ENCODE measurements around the gene MACF1. TPM values are rescaled to one million over a fixed set of nuclear protein-coding genes. Genes with fewer than 3 reads are reported as not detected.
A peak's percentile ranks its signal among the peaks of the same experiment; 100 is the strongest.

Gene MACF1
- total RNA-seq, 1 donor = 352 TPM

DNA sequence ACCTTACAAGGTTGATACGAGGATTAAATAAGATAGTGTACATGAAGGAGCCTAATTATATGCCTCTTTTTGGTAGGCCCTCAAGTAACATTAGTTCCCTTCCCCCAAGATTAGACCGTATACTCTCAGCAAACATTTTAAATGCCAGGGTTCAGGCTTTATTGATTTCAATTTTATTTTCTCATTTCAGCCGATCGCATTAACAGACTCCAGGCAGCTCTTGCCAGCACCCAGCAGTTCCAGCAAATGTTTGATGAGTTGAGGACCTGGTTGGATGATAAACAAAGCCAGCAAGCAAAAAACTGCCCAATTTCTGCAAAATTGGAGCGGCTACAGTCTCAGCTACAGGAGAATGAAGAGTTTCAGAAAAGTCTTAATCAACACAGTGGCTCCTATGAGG is 182.5 kb downstream of the MACF1 start:
- no peak for DNase-seq (ENCODE audit: low read depth in 2 of 3, low spot score in 2 of 3)

- no peak for DNase-seq (ENCODE audit: low read depth in 2 of 3, low spot score in 2 of 3)
These were observed 183.0 kb downstream of the MACF1 start for GRCh38 chr1:39387452-39387851.

- no peak for DNase-seq (ENCODE audit: low read depth in 2 of 3, low spot score in 2 of 3)
These were observed 187.5 kb downstream of the MACF1 start for GRCh38 chr1:39391691-39392679.

- DNase-seq (ENCODE audit: low read depth in 2 of 3, low spot score in 2 of 3) = no peak
These were observed 188.5 kb downstream of the MACF1 start for GRCh38 chr1:39392851-39393573.

- no peak for DNase-seq (ENCODE audit: low read depth in 2 of 3, low spot score in 2 of 3)
These were observed 189.2 kb downstream of the MACF1 start for GRCh38 chr1:39393645-39394044.

DNA sequence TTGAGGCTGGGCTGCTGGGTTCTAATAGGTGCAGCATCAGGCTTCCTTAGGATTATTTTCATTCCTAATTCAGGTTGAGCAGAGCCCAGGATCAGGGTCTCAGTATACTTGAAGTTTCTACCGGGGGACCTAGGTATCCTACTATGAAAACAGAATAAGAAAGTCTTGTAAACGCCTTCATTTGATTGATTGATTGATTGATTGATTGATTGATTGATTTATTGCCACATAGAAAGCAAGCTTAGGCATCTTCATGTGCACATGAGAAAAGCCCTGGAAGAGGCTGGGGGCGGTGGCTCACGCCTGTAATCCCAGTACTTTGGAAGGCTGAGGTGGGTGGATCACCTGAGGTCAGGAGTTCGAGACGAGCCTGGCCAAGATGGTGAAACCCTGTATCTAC is 189.6 kb downstream of the MACF1 start:
- DNase-seq (ENCODE audit: low read depth in 2 of 3, low spot score in 2 of 3) = no peak

GRCh38 chr1:39394598-39394997 is 190.1 kb downstream of the MACF1 start:
- no peak for DNase-seq (ENCODE audit: low read depth in 2 of 3, low spot score in 2 of 3)

DNA sequence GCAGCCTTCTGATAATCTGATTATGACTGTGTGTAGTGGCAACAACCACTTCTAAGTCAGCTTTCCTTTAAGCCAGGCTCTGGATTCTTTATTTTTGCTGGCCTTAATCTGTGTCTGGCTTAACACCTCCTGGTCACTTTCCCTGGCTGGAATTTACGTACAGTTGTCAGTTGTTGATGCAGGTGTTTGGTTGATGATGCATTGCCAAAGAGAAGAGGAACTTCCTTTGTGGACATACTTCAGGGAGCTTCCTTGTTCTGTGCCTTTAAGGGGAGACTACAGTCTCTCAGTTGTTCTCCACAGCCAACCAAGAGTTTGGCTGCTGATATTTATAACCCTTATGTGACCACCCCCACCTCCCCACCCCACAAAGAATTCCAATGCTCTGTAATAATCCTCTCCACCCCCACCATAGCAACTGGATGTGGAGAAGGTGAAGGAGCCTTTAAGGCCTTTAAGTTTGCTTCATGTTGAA is 190.9 kb downstream of the MACF1 start:
- peak in 1 of 3 donors; percentile 29 for DNase-seq (ENCODE audit: low read depth in 2 of 3, low spot score in 2 of 3)

DNA sequence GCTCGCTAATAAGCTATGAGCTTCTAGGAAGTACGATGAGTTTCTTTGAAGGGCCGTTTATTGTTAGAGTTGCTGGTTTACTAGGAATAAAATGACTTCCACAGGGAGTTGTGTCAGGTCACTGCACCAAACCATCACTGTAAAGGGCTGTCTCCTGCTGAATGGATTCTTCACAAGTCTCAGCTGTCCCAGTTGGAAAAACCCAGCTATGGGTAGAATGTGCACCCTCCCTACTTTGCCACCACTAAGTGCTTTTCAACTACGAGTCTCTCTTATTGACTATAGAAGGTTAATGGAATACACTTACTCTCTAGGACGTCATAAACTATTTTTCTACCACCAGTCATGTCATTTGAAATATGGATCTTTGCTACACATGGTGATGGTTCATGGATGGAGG is 192.2 kb downstream of the MACF1 start:
- DNase-seq (ENCODE audit: low read depth in 2 of 3, low spot score in 2 of 3) = no peak

- no peak for DNase-seq (ENCODE audit: low read depth in 2 of 3, low spot score in 2 of 3)
These were observed 193.0 kb downstream of the MACF1 start for GRCh38 chr1:39397487-39397886.

DNA sequence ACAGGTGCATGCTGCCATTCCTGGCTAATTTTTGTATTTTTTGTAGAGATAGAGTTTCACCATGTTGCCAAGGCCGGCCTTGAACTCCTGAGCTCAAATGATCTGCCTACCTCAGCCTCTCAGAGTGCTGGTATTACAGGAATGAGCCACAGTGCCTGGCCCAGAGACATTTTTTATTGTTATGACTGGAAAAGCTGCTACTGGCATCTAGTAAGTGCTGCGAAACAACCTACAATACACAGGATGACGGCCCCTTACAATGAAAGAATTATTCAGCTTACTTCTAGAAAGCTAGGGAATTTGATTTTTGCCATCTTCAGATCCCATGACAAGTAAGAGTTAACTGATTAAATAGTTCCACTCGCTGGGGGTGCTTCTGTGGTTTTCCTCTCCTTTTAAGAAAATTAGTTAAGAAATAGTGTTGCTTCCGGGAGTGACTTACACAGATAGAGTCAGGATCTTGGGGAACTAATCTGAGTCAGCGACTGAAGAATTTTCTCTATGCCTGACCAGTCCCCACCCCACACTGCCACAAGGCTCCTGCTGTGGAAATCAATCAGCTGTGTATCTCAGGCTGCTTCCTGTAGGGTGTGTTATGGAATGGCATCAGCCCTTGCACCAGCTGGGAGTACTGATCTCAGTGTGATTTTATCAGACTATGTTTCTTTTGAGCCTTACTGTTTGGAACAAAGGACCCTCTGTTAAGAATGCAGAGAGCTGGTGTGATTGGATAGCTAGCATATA is 194.0 kb downstream of the MACF1 start:
- DNase-seq (ENCODE audit: low read depth in 2 of 3, low spot score in 2 of 3) = peak in 2 of 3 donors; percentile 51 to 52

- no peak for DNase-seq (ENCODE audit: low read depth in 2 of 3, low spot score in 2 of 3)
These were observed 196.6 kb downstream of the MACF1 start for GRCh38 chr1:39401106-39401505.

DNA sequence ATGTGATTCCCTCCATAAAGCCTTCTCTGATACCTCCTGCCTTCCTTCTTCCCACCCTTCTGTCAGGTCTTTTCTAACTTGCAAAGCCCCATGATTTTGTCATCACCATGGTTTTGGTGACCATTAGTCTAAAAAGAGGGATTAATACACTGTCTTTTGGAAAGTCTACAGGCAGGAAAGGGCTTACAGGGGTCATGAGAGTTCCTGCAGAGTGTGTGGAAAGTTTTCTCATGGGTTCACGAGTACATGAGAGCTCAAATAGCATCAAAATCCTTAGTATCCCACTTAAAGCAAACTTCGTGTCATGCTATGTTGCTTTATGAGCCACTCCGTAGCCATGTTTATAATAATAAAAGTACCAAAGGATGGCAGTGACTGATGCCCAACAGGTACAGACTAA is 200.4 kb downstream of the MACF1 start:
- no peak for DNase-seq (ENCODE audit: low read depth in 2 of 3, low spot score in 2 of 3)

DNA sequence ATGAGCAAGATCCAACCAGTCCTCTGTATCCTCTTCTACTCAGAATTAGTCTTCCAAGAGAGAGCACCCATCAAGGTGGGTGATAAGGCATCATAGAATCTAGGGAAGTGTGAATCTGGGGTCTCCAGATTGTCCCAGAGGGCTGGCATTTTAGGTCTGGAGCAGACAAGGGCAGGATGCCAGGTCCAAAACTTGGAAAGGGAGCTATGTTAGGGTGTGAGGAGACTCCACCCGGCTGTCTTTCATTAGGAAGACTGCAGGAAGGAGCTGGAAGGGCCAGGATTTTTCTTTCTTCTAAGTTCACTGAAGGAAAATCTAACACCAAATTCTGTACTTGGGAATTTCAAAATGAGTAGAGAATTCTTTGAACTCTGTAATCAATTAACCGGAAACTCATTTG is 200.9 kb downstream of the MACF1 start:
- DNase-seq (ENCODE audit: low read depth in 2 of 3, low spot score in 2 of 3) = no peak

DNA sequence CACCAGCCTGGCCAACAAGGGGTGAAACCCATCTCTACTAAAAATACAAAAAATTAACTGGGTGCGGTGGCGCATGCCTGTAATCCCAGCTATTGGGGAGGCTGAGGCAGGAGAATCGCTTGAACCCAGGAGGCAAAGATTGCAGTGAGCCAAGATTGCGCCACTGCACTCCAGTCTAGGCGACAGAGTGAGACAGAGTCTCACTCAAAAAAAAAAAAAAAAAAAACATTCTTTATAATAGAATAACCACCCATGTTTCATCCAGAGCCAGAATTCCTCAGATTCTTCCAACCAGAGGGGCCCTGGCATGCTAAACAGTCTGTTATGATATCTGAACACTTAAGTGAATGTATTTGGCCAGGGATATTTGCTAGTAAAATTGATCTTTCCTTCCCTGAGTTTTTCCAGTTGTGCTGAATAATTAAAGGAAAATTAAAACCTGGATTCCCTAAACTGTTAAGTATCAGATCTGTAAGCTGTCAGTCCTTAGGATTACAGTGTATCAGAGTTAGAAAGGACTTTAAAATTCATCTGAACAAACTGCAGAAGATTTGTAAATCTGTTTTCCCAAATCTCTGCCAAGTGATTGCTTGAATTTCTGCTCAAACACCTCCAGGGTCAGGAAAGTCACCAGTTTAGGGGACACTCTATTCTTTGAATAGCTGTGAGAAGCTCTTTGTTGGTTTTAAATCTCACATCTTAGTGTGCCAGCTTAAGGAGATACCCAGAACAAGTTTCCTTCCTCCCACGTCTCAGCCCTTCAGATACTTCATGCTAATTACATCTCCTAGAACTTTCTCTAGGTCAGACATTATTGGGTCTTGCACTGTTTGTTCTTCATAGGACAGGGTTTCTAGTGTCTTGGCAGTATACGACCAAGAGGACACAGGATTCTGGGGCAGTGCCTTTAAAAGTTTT is 202.3 kb downstream of the MACF1 start:
- no peak for DNase-seq (ENCODE audit: low read depth in 2 of 3, low spot score in 2 of 3)

DNA sequence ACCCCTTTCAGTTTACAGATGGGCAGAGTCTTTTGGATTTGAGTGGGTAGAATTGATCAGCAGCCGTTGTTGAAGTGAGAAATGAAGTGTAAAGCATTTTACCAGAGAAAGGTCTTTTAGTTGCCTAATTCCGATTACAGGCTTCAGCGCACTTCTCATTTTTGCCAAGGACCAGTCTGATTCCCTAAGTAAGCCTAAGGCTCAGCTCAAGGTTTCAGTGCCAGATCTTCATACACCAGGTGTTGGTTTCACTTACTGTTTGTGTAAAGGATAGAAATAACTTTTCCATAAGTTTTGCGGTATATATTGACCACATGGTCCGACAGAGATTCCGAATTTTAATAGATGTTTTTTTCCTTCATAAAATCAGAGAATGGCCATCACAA is 203.0 kb downstream of the MACF1 start:
- no peak for DNase-seq (ENCODE audit: low read depth in 2 of 3, low spot score in 2 of 3)

DNA sequence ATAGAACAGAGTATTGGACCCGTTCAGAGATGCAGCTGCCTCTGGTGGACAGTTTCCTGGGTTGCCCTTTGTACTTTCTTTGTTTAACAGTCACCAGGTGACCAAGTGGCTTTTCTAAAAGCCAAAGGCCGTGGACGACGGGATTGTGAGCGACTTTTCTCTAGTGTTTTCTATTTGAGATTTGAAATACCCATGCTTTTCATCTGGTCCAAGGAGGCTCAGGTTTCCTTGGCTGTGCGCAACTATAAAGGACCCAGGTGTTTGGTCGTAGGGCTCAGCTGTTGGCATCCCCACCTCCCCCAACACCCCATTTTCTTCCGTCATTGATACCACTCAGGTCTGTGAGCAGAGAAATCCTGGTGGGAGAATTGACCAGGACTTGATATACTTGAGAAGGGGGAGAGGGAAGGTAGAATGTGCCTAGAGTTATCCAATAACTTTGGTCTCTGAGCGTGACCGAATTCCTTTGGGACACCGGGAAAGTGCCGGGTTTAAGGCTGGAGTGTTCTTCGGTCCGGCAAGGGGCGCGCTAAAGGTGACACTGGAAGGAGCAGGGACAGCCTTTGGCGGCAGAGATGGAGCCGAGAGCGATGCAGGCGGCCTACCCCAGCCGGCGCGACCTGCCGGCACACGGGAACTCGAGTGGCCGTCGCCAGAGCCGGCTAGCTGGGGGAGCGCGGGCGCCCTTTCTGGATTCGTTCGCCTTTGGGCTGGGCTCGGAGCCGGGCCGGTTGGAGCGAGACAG is 203.6 kb downstream of the MACF1 start:
- no peak for DNase-seq (ENCODE audit: low read depth in 2 of 3, low spot score in 2 of 3)

GRCh38 chr1:39408641-39409054 is 204.2 kb downstream of the MACF1 start:
- DNase-seq (ENCODE audit: low read depth in 2 of 3, low spot score in 2 of 3) = peak; percentile 59 to 92 (median 90)

Measured in hematopoietic multipotent progenitor cell (in vitro differentiated cells).